HCT116 (cell line): ENCODE results near the gene ZNF30. TPM values are rescaled to one million over a fixed set of nuclear protein-coding genes. Genes with fewer than 3 reads are reported as not detected.

Experiments
- ATAC-seq: fragments of 200-7000 bp; cut with Tn5 transposase; 2 replicates; pipeline ENCODE4 v1.9.1; 2020; ENCODE audit warnings: mild to moderate bottlenecking, moderate library complexity
- BruUV-seq: library from RNA; stranded (reverse); fragments of 400-500 nt; replicated peaks from 2 replicates; lab custom pipeline; 2021; lab: Mats Ljungman, UMichigan
- CTCF ChIA-PET: fragments of 300-600 bp; sonication (Branson Sonifier 250); formaldehyde crosslinking; loops from one replicate; lab custom pipeline; 2021; ENCODE audit warnings: antibody characterized with exemption; lab: Charles Lee
- POLR2A ChIA-PET: fragments of 300-600, 350-600 bp; sonication (Branson Sonifier 250); formaldehyde crosslinking; loops from one replicate; lab custom pipeline; 2021; ENCODE audit warnings: antibody characterized with exemption; lab: Charles Lee
- RAD21 ChIA-PET, 2 experiments: fragments of 300-600 bp; sonication (Branson Sonifier 250); formaldehyde crosslinking; loops; one replicate each; lab custom pipeline; 2023; ENCODE audit warnings: low total read pairs in 2 of 2; ENCODE audit not compliant: uncharacterized antibody in 2 of 2, unreplicated experiment in 2 of 2, low non-redundant PET in 1 of 2; lab: Charles Lee
- DNase-seq: peaks from one replicate; pipeline ENCODE4 v3.0.0-alpha.2; 2010; ENCODE audit warnings: low read depth, low spot score
- H2AFZ ChIP-seq: fragments of 200-600 bp; shearing (Covaris generic), sonication (generic); 2 replicates; pipeline ENCODE4 v1.6.1; 2017; ENCODE audit warnings: low read depth, mixed run types, mixed read lengths, antibody characterized with exemption, low read length; ENCODE audit not compliant: poor library complexity, severe bottlenecking
- H3K27ac ChIP-seq: 2 replicates; pipeline ENCODE4 v1.5.1; 2012; ENCODE audit warnings: low read depth, low read length
- H3K27me3 ChIP-seq: fragments of 200-600 bp; sonication (generic); 2 replicates; pipeline ENCODE4 v1.6.1; 2016; ENCODE audit warnings: mixed run types, low read length, mixed read lengths; ENCODE audit not compliant: insufficient read depth
- H3K36me3 ChIP-seq, 2 experiments: fragments of 200-500 bp in 1 of 2; fragments of 200-600 bp in 1 of 2; sonication (Bioruptor generic) in 1 of 2; sonication (generic) in 1 of 2; 2 replicates each; pipeline versions ENCODE4 v1.5.1 to v1.6.1; 2014 to 2016; ENCODE audit warnings: low read length in 2 of 2, inconsistent platforms in 1 of 2, mixed read lengths in 1 of 2, mixed run types in 1 of 2; ENCODE audit not compliant: insufficient read depth in 2 of 2, control insufficient read depth in 1 of 2
- H3K4me1 ChIP-seq, 2 experiments: fragments of 200-600 bp in 1 of 2; sonication (generic) in 1 of 2; 2 replicates each; pipeline versions ENCODE4 v1.5.1 to v1.6.1; 2012 to 2017; ENCODE audit warnings: low read length in 2 of 2, inconsistent platforms in 1 of 2, mild to moderate bottlenecking in 1 of 2, mixed read lengths in 1 of 2, mixed run types in 1 of 2, moderate library complexity in 1 of 2; ENCODE audit not compliant: insufficient read depth in 2 of 2, control insufficient read depth in 1 of 2
- H3K4me2 ChIP-seq: fragments of 200-600 bp; sonication (generic); 2 replicates; pipeline ENCODE4 v1.6.1; 2017; ENCODE audit warnings: mixed run types, low read length, mixed read lengths
- H3K4me3 ChIP-seq, 2 experiments: fragments of 200-600 bp in 1 of 2; sonication (generic) in 1 of 2; replicated peaks in 1 of 2; 2 replicates each; pipeline ENCODE4 v1.5.1; 2011 to 2016; ENCODE audit warnings: low read length in 2 of 2, control low read depth in 1 of 2, low read depth in 1 of 2, mild to moderate bottlenecking in 1 of 2, mixed read lengths in 1 of 2, mixed run types in 1 of 2
- H3K79me2 ChIP-seq: fragments of 200-600 bp; sonication (generic); 2 replicates; pipeline ENCODE4 v1.6.1; 2017; ENCODE audit warnings: mild to moderate bottlenecking, mixed run types, low read length, moderate library complexity, mixed read lengths; ENCODE audit not compliant: insufficient read depth
- H3K9ac ChIP-seq: fragments of 200-600 bp; sonication (generic); 2 replicates; pipeline ENCODE4 v1.6.1; 2016; ENCODE audit warnings: low read length, mixed read lengths
- H3K9me2 ChIP-seq: fragments of 200-600 bp; sonication (generic), shearing (Covaris generic); 2 replicates; pipeline ENCODE4 v1.6.1; 2017; ENCODE audit warnings: mixed run types, mild to moderate bottlenecking, moderate library complexity; ENCODE audit not compliant: insufficient read depth
- H3K9me3 ChIP-seq, 2 experiments: fragments of 200-500 bp in 1 of 2; fragments of 200-600 bp in 1 of 2; sonication (Bioruptor generic) in 1 of 2; sonication (generic) in 1 of 2; 2 replicates each; pipeline ENCODE4 v1.6.1; 2014 to 2017; ENCODE audit warnings: low read length in 2 of 2, mixed read lengths in 2 of 2, inconsistent platforms in 1 of 2, low read depth in 1 of 2, mild to moderate bottlenecking in 1 of 2, mixed run types in 1 of 2, moderate library complexity in 1 of 2; ENCODE audit not compliant: control insufficient read depth in 1 of 2, insufficient read depth in 1 of 2
- H4K20me1 ChIP-seq: fragments of 200-600 bp; sonication (generic), shearing (Covaris generic); 2 replicates; pipeline ENCODE4 v1.6.1; 2017; ENCODE audit warnings: mixed run types, mild to moderate bottlenecking, moderate library complexity; ENCODE audit not compliant: insufficient read depth
- CBX3 ChIP-seq: IDR thresholded peaks from 2 replicates; pipeline ENCODE4 v1.6.1; 2012; ENCODE audit warnings: low read depth
- CEBPB ChIP-seq: IDR thresholded peaks from 2 replicates; pipeline ENCODE4 v1.6.1; 2012; ENCODE audit warnings: low read depth
- CTCF ChIP-seq, 3 experiments: fragments of 200-600 bp in 1 of 3; sonication (generic) in 1 of 3; IDR thresholded peaks in 2 of 3; conservative IDR thresholded peaks in 1 of 3; 2 replicates each; pipeline ENCODE4 v1.5.1; 2012 to 2017; ENCODE audit warnings: low read depth in 2 of 3, low read length in 2 of 3, antibody characterized with exemption in 1 of 3, borderline replicate concordance in 1 of 3, control low read depth in 1 of 3, mild to moderate bottlenecking in 1 of 3, mixed read lengths in 1 of 3, mixed run types in 1 of 3, moderate library complexity in 1 of 3; ENCODE audit not compliant: insufficient read depth in 1 of 3
- JUND ChIP-seq: IDR thresholded peaks from 2 replicates; pipeline ENCODE4 v1.6.1; 2012
- POLR2AphosphoS5 ChIP-seq: IDR thresholded peaks from 2 replicates; pipeline ENCODE4 v1.6.1; 2011; ENCODE audit warnings: mild to moderate bottlenecking, low read depth, low read length, moderate library complexity
- RAD21 ChIP-seq: IDR thresholded peaks from 2 replicates; pipeline ENCODE4 v1.6.1; 2012; ENCODE audit warnings: low read depth, mild to moderate bottlenecking
- SIN3A ChIP-seq: IDR thresholded peaks from 2 replicates; pipeline ENCODE4 v1.6.1; 2012; ENCODE audit warnings: low read depth
- YY1 ChIP-seq: IDR thresholded peaks from 2 replicates; pipeline ENCODE4 v1.6.1; 2011; ENCODE audit warnings: low read length, low read depth, moderate library complexity, mild to moderate bottlenecking; ENCODE audit not compliant: insufficient replicate concordance; ENCODE audit errors: extremely low read depth
- ZBTB33 ChIP-seq: IDR thresholded peaks from 2 replicates; pipeline ENCODE4 v1.6.1; 2011; ENCODE audit warnings: mild to moderate bottlenecking, low read length, moderate library complexity; ENCODE audit not compliant: insufficient replicate concordance; ENCODE audit errors: extremely low read depth
- ZNF274 ChIP-seq: fragments of 200-500 bp; sonication (Bioruptor generic); IDR thresholded peaks from 2 replicates; pipeline ENCODE4 v1.6.1; 2014; ENCODE audit warnings: mild to moderate bottlenecking, low read depth, low read length, inconsistent platforms
- intact Hi-C: fragments of 100-400 bp; cut with micrococcal nuclease; formaldehyde crosslinking; loops from 2 replicates; pipeline ENCODE4 v1.10.0; 2022
- total RNA-seq: library from RNA; stranded (reverse); gene quantifications from one replicate; pipeline ENCODE4 v1.2.1, GENCODE V29; 2021; ENCODE audit not compliant: unreplicated experiment
- TF ChIP-seq, protein P1 (sequence below): IDR thresholded peaks from 2 replicates; pipeline ENCODE4 v1.6.1; 2012

Gene ZNF30
- total RNA-seq, 1 experiment from 2014 or later: 4.1 TPM

DNA sequence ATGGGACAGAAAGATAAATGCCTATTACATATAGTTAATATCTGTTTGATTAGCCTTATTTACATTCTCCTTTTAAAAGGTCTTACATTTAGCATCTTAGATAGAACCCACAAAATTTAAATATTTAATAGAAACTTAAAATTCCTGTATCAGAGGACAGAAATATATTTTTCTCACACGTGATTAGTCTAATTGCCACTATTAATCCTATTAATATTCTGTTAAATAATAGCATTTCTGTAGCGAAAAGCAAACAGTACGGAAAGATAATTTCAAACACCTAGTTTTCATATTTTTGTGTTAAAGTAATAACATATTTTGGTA lies 380 bp upstream of the ZNF30 start:
- DNase-seq (no peak), ATAC-seq (no peak)
- no peaks in the 10 kb centered on the region for H3K9me2 ChIP-seq
- H4K20me1 ChIP-seq: no peaks in the 10 kb centered on the region
- no peak for TF ChIP-seq ZNF274
- no peak for TF ChIP-seq CEBPB
- no peak for TF ChIP-seq CTCF (IDR thresholded peaks at IDR 0.05 in 2 of 3, conservative IDR thresholded peaks at IDR 0.05 in 1 of 3; ENCODE audit: borderline replicate concordance in 1 of 3, insufficient read depth in 1 of 3, low read depth in 2 of 3, low read length in 2 of 3)
- H3K36me3 ChIP-seq: no peaks in the 10 kb centered on the region; a peak in 1 of 4 replicates
- H3K4me2 ChIP-seq: peak overlapping the region; percentile 75
- no peak overlapping the region for H2AFZ ChIP-seq
- peaks cover 3% of the 10 kb centered on the region; the same call in 1 of the 2 replicates for H3K27me3 ChIP-seq
- no peaks in the 10 kb centered on the region for H3K4me1 ChIP-seq
- ChIA-PET CTCF (no interaction called here), RAD21 (no interaction called here), POLR2A (no interaction called here)
- no TSS peak for BruUV-seq
- no peak overlapping the region for H3K27ac ChIP-seq
- intact Hi-C loops: no loop called here
- H3K9me3 ChIP-seq: no peaks in the 10 kb centered on the region
- H3K4me3 ChIP-seq: 0 out of 4 replicates have a peak overlapping the region, but pooled peaks of 1 of the 2 experiments have one; percentile 69
- no peaks in the 10 kb centered on the region for H3K79me2 ChIP-seq
- no peak overlapping the region for H3K9ac ChIP-seq

- Histone ChIP-seq H4K20me1 (no peaks in the 10 kb centered on the region), H3K4me2 (no peak overlapping the region), H3K9me3 (no peaks in the 10 kb centered on the region), H3K36me3 (peaks cover 0 to 6% of the 10 kb centered on the region in 2 experiments; a peak in 2 of 4 replicates), H3K27ac (no peak overlapping the region), H2AFZ (no peak overlapping the region), H3K27me3 (no peaks in the 10 kb centered on the region), H3K4me3 (no peak overlapping the region), H3K79me2 (no peaks in the 10 kb centered on the region), H3K9me2 (no peaks in the 10 kb centered on the region), H3K9ac (no peak overlapping the region), H3K4me1 (no peaks in the 10 kb centered on the region)
- TF ChIP-seq JUND: no peak
- TF ChIP-seq YY1: no peak
- TF ChIP-seq ZNF274: no peak
- TF ChIP-seq SIN3A: no peak
- TF ChIP-seq ZBTB33: no peak
- TF ChIP-seq, protein P1, sequence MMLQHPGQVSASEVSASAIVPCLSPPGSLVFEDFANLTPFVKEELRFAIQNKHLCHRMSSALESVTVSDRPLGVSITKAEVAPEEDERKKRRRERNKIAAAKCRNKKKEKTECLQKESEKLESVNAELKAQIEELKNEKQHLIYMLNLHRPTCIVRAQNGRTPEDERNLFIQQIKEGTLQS: no peak
- no peak for TF ChIP-seq CBX3
- TF ChIP-seq RAD21: no peak
- no peak for TF ChIP-seq POLR2AphosphoS5
- ChIA-PET CTCF (no interaction called here), RAD21 (no interaction called here), POLR2A (no interaction called here)
- intact Hi-C loops: no loop called here
- no peak for ATAC-seq
- no peak for DNase-seq
- BruUV-seq: no TSS peak
These were observed 5.8 kb downstream of the ZNF30 start for GRCh38 chr19:34932494-34932893.
